Fibroblast of mammary gland (primary cell): ENCODE results near the gene CRHR1.
"Not testable (repeated sequence)": the region's sequence is repeated elsewhere in the genome, so short reads cannot be mapped to it uniquely, and the experiment has no call there.

Experiments
- DNase-seq: peaks from one replicate; pipeline ENCODE4 v3.0.0-alpha.2; 2010; ENCODE audit warnings: low read depth
- H3K4me3 ChIP-seq: 2 replicates; pipeline ENCODE4 v1.5.1; 2011; ENCODE audit warnings: low read depth, mild to moderate bottlenecking, low read length, moderate library complexity; ENCODE audit not compliant: control insufficient read depth
- CTCF ChIP-seq: conservative IDR thresholded peaks from 2 replicates; pipeline ENCODE4 v1.5.1; 2011; ENCODE audit warnings: low read depth, low read length, inconsistent platforms; ENCODE audit not compliant: control insufficient read depth, insufficient read depth

Gene CRHR1

GRCh38 chr17:45784293-45784740 is at the start of gene CRHR1:
TSS of gene CRHR1 (plus strand) at chr17:45784320. CDS start at chr17:45784545, 225 bp downstream.
- DNase-seq = no peak
- H3K4me3 ChIP-seq = no peak within 1 kb of the TSS
- no peak for TF ChIP-seq CTCF

- H3K4me3 ChIP-seq = no peak overlapping the region
- no peak for TF ChIP-seq CTCF
- DNase-seq = no peak
Observed at GRCh38 chr17:45734598-45734997, 49.5 kb upstream of the CRHR1 start.

- no peak for TF ChIP-seq CTCF
- no peak overlapping the region for H3K4me3 ChIP-seq
- DNase-seq = no peak
Observed at GRCh38 chr17:45735488-45735887, 48.6 kb upstream of the CRHR1 start.

GRCh38 chr17:45739786-45740185 is 44.3 kb upstream of the CRHR1 start:
- no peak overlapping the region for H3K4me3 ChIP-seq
- DNase-seq = no peak
- no peak for TF ChIP-seq CTCF

GRCh38 chr17:45740553-45741330 is 43.4 kb upstream of the CRHR1 start:
- H3K4me3 ChIP-seq = no peak overlapping the region
- DNase-seq = peak; percentile 45
- no peak for TF ChIP-seq CTCF

- no peak for TF ChIP-seq CTCF
- no peak overlapping the region for H3K4me3 ChIP-seq
- no peak for DNase-seq
Observed at GRCh38 chr17:45742251-45742650, 41.9 kb upstream of the CRHR1 start.

GRCh38 chr17:45743626-45744326 is 40.3 kb upstream of the CRHR1 start:
- no peak for DNase-seq
- no peak overlapping the region for H3K4me3 ChIP-seq
- no peak for TF ChIP-seq CTCF

GRCh38 chr17:45744826-45745225 is 39.3 kb upstream of the CRHR1 start:
- DNase-seq, H3K4me3 ChIP-seq: not testable (repeated sequence)
